HG02571 (cell line): ENCODE data around the gene PRKAR2B.
"Not testable (repeated sequence)": the region's sequence is repeated elsewhere in the genome, so short reads cannot be mapped to it uniquely, and the experiment has no call there.

Experiments used
- ATAC-seq: cut with Tn5 transposase; IDR thresholded peaks from one replicate; pipeline ENCODE4 v1.9.1; 2021; ENCODE audit warnings: mild to moderate bottlenecking, moderate library complexity; ENCODE audit not compliant: unreplicated experiment

PRKAR2B gene

DNA sequence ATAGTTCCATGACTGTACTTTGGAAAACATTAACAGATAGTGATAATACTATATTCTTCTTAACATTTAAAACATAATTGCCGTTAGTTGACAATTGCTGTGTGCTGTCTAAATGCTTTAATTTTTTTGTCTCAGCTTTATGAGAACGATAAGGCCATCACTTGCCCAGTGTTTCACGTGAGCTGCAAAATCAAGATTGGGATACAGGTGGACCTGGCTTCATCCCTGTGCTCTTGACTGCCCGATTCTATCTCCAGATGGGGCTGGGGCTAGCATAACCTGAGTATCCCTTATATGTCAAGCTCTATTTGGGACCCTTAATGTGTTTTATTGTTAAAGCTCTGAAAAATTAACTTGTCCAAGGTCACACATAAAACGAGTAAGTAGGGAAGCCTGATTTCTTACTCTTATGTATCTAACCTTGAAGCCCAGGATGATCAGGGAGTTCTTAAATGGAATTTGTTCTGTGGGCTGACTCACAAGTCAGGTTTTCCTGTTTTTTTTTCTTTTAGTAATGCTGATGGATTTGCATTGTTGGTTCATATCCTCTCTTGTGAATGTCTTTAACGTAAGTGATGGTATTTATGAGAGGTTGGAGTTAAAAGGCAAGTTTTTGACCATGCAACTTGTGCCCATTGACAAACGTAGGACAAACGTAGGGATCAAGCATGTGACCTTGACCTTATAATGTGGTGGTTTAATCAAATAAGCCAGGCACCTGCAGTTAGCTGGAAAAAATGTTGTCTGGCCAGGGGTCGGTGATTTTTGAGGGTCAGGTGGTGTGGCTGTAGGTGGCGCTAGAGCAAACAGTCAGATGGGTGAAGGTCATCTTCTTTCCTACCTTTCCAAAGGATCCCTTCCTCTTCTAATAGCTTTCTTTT lies 3.6 kb downstream of the PRKAR2B start:
- no peak for ATAC-seq

DNA sequence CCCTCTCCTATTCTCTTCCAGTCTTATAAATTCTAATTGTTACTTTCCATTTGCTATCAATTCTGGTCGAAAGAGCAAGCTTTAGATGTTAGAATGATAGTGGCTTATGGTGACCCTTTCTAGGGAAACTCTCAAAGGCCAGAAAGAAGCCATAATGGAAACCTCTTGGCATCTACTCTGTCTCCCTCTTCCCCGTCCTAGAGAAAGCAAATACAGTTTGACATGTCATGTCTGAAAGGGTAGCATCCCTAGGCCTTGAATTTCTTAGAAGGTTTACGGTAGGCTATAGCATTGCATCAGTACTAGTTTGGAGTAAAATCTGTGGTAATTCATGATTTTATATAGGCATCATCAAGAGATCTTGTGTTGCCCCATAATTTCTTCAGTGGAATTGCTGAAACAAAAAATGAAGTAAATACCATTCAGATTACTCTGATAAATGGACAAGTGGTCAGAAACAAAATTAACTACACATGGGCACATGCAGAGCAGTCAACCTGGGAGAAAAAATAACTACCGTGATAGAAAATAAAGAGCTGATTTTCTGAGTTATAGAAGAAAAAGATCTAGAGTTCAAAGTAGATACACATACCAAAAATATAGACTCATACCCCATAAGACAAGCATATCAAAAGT lies 4.4 kb downstream of the PRKAR2B start:
- no peak for ATAC-seq

DNA sequence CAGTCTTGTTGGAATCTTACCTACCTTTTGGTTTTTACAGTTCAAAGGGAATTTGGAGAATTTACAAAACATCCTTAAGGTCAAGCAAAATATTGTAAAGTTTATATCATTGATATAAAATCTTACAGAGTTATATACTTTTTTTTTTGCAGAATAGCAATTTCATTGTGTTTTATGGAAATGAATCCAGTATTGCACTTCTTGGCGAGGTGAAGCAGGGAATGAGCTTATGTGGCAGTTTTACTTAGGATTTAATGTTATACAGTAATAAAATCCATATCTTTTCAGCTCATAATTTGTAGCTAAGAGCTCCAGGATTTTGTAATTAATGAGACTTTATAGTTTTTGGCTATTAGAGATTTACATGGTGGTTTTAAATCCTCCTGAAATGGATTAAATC lies 5.0 kb downstream of the PRKAR2B start:
- no peak for ATAC-seq

DNA sequence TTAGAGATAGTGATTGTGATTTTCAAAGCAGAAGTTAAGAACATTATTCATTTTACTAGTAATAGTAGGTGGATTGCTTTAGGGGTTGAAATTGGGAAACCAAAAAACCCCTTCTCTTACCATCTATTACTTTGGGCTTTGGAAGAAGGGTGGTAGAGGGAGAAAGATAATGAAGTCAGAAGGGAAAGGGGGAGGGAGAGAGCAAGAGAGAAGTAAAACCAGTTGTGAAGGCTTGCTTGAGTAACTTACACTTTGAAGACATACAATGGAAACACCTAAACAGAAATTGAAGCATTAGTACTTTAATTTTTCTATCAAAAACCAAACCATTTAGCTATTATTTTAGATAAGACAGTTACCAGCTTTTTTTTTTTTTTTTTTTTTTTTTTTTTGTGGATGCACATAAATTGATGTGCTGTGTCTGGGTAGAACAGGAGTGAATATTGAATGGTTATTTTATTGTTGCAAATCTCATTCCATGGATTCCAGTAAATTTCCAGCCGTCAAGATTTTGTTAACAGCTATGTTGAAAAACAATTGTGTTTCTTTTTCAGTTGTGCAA lies 5.5 kb downstream of the PRKAR2B start:
- ATAC-seq = no peak

DNA sequence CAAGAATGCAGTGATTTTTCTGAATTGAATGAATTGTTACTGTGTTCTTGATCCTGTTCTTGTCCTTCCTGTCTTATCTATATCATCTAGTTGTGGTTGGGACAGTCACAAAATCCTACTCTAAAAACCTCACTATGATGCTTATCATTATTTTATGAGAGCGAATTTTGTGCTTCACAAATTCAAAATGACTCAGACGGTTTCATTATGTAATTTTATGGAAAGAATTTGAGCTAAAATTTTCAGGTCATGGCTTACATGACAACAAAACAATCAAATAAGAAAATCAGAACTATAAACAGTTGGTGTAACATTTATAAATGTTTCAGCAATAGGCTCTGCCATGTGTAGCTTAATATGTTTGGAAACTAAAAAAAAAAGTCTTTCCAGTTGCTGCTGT lies 6.9 kb downstream of the PRKAR2B start:
- no peak for ATAC-seq

DNA sequence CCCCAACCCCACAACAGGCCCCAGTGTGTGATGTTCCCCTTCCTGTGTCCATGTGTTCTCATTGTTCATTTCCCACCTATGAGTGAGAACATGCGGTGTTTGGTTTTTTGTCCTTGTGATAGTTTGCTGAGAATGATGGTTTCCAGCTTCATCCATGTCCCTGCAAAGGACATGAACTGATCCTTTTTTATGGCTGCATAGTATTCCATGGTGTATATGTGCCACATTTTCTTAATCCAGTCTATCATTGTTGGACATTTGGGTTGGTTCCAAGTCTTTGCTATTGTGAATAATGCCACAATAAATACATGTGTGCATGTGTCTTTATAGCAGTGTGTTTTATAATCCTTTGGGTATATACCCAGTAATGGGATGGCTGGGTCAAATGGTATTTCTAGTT lies 10.5 kb downstream of the PRKAR2B start:
- ATAC-seq = not testable (repeated sequence)

DNA sequence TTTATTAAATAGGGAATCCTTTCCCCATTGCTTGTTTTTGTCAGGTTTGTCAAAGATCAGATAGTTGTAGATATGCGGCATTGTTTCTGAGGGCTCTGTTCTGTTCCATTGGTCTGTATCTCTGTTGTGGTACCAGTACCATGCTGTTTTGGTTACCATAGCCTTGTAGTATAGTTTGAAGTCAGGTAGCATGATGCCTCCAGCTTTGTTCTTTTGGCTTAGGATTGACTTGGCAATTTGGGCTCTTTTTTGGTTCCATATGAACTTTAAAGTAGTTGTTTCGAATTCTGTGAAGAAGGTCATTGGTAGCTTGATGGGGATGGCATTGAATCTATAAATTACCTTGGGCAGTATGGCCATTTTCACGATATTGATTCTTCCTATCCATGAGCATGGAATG lies 11.6 kb downstream of the PRKAR2B start:
- not testable (repeated sequence) for ATAC-seq

DNA sequence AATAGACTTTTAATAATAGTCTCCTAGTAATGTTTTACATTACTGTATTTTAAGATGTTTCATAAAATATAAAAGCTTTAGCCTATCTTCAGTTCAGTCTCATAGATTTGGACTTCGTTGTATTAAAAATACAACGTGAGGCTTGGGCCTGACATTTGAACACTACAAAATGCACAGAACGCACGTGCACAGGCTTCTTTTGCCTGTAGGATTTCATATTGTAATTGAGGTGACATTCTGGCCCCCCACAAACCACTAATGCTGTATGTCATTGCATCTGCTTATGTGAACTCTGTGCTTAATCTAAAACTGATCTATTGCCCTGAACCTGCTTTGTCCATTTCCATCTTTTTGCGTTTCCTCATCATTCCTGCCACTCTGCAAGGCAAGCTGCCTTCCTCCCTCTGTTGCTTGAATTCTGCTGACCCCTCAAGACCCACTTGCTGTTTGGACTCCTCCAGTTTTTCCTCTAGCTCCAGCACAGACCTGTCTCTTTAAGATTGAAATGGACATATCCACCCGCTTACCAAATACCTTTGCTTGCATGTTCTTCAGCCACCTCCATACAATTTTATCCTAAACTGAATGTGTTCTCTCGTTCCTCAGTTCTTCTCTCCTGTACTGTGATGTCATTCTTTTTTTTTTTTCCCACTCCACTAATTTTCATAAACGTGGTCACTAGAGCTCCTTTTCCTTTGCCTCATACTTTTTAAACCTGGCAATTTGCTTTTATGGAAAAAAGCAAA lies 12.4 kb downstream of the PRKAR2B start:
- ATAC-seq = no peak

DNA sequence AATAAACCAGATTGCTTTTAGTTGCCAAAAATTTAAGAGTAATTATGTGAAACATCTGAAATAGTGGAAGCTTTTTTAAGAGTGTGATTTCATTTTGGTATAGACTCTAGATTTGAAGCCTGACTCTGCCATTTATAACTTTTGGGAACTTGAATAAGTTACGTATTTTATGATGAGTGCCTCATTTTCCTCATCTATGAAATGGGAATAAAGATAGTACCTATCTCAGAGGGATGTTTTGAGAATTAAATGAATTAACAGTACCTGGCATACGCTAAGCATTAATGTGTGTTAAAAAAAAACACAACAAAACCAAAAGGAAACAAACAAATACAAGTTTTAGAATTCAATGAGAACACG lies 12.9 kb downstream of the PRKAR2B start:
- no peak for ATAC-seq

DNA sequence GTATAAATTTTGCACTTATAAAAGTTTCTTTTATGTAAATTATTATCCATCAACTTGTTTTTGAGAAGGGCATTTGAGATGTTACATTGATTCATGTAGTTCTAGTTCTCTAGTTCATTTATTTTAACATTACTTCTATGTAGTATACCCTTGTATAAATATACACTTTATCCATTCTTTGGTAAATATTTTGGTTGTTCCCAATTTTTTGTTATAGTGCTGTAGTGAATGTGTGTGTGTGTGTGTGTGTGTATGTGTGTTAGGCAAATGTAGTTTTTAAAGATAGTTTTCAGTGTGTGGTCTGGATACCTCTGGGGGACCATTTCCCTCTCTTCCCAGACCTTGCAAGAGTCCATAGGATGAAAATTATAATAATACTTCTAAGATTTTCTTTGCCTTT lies 15.0 kb downstream of the PRKAR2B start:
- ATAC-seq = no peak

DNA sequence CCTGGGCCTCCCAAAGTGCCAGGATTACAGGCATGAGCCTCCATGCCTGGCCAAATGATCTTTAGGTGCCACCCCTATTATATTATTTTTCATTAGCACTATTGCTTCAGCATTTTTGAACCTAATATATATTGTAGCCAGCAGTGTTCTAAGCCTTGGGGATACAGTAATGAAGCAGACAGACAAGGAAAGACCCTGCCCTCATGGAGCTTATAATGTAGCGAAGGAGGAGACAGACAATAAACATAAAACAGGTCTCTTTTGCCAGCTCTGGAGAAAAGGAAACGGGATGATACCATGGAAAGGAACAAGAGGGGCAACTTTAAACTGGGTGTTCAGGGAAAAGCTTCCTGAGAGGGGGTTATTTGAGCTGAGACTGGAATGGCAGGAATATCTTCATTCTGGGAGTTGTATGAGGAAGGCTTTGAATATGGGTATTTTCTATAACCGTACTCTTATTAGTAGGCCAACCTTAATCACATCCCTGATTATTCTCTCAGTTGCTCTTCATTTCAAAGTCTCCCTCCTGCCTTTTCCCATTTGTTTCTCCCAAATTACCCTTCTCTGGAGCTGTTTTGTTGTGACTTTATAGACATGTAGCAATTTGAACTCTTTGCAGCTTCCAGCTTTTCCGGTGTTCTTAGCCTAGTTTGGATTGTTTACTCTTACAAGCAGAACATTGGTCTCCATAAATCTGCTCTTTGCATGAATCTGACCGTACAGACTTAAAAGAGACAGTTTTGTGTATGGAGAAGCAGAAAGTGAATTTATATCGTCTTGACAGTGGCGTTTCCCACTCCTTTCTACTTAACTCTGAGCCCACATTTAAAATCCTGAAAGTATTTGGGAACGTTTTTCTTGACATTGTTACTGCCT lies 19.0 kb downstream of the PRKAR2B start:
- no peak for ATAC-seq

DNA sequence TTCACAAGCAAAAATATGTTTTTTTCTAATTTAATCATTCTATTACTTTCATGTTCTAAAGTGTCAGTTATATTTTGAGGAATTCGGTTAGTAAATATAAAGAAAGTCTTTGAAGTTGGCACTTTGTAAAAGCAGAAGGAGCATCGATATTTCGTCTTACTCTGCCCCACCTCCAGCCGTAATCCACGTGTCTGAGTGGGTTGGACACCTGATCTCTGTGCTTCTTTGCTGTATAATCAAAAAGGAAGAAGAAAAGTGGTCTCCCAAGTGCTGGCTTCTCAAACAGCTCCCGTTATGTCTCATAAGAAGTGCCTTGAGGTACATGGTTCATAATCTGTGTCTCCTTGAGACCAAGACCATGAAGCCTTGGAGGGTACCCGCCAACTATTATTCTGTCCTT lies 19.8 kb downstream of the PRKAR2B start:
- no peak for ATAC-seq

DNA sequence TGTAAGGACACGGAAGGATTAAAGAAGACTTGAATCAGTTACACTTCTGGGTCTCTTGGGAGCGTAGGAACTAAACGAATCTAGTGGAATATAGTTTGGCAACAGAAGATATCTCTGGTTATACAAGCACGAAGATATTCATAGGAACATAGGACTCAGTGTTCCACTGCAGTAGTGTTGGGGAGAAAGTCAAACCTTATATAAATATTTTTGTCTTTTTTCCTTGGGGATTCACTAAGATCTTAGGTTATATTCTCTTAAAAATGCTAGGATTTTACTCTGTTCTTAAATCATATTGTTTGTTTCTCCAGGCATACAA lies 21.4 kb downstream of the PRKAR2B start:
- ATAC-seq = no peak

DNA sequence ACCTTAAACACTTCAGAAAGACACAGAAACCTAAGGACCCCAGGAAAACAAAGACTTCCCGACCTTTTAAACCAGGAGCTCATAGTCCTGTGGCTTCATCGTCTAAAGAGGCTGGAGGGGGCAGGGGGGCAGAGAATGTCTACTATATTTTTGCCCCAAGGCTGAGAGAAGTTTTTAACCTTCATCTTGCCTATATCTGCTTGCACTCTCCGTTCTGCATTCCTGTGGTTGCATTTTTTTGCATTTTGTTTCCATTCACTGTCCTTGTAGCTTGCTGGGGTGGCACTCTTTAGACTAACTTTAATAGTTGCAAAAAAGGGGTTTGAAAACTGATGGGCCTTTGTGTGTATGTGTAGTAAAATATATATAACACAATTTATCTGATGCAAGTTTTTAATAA lies 23.7 kb downstream of the PRKAR2B start:
- no peak for ATAC-seq

DNA sequence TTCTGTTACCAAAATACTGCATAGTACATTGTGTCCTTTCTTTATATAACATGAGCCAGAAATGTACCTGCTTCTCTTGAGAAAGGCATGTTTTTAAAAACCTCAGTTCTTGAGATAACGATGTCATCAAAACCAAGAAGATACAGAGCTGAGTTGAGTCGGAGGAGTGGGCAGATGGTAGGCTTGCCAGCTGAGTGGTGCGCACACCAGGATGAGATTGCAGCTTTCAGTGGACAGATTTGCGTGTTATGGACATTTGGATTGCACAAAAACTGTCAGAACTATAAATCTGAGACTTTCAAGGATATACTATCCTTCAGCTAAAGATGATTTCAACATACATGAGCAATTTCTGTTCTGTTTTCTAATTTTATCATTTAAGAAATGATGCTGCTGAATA lies 25.0 kb downstream of the PRKAR2B start:
- ATAC-seq = no peak

DNA sequence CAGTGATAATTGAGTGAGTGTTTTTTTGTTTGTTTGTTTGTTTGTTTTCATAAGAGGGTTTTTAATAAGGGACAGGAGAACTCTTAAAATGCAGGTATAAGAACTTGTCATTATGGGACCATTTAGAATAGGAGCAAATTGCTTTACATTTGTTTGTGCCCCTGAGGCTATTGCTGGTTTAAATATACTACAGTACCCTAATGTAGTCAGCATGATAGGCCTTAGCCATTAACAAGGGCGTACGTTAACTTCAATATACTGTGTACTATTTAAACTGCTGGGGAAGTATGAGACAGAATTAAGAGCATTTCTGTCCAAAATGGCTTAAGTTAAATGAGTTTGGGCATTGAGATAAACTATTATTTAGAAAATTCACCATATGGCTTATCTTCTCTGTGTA lies 26.2 kb downstream of the PRKAR2B start:
- ATAC-seq = no peak

DNA sequence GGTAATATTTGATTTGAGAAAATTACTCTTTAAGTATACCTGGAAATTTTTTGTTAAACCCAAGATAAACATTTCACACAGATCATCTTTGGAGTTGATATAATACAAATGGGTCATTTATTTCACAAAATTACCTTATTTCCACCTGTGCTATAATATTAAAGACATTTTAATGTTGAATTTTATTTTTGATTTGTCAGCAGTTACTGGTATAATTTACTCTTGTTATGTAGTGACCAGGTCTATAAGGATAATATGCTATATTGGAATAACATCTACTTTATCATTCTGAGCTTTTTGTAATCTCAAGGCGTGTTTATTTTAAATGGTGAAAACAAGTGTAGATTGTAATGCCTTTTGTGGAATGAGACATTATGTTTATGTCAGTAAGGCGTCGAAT lies 26.6 kb downstream of the PRKAR2B start:
- no peak for ATAC-seq

DNA sequence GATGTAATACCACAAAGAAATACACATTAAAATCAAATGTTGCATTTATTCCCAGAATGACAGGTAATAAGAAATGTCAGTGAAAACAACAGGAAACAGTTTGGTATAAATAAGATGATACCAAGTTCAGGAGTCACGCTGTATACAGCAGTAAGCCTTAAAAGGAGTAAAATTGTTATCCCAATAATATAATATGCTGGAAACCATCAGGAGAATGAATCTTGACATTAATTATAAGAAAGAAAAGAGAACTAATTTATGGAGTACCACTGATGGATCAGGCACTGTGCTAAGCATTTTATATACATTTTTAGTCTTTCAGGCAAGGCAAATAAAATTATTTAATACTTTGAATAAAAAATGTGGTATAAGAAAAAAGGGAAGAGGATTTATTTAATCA lies 27.6 kb downstream of the PRKAR2B start:
- no peak for ATAC-seq

DNA sequence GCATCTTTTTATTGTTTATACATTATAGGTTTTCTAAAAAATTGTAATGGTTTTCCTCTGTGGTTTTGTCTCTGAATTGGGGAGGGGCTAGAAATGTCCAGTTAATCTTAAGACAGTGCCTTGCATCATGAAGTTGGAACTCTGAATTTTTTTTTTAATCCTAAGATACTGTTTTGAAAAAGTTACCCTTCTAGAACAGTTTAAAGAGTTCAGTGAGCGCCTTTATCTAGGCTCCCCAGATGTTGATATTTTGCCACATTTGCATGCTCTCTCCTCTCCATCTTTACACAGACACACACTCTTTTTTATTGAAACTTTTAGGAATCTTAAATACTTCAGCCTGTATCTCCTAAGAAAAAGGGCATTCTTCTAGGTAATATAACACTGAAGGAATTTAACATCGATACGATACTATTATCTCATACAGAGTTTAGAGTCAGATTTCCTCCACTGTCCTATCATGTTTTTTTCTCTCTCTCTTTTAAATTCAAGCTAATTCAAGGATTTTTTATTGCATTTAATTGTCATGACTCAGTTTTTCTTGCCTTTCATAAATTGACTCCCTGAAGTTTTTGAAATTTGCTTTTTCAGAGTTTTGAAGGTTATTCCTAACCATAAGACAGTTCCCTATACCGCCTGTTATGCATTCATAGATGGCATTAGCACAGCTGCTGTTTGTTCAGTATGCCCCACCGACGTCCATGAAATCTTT lies 31.5 kb downstream of the PRKAR2B start:
- ATAC-seq = no peak
